GM19023 (cell line): Measurements from ENCODE around the gene UBN1.

Source experiments
- ATAC-seq: cut with Tn5 transposase; IDR thresholded peaks from one replicate; pipeline ENCODE4 v1.9.1; 2021; ENCODE audit warnings: mild to moderate bottlenecking, moderate library complexity; ENCODE audit not compliant: unreplicated experiment

Gene UBN1

DNA sequence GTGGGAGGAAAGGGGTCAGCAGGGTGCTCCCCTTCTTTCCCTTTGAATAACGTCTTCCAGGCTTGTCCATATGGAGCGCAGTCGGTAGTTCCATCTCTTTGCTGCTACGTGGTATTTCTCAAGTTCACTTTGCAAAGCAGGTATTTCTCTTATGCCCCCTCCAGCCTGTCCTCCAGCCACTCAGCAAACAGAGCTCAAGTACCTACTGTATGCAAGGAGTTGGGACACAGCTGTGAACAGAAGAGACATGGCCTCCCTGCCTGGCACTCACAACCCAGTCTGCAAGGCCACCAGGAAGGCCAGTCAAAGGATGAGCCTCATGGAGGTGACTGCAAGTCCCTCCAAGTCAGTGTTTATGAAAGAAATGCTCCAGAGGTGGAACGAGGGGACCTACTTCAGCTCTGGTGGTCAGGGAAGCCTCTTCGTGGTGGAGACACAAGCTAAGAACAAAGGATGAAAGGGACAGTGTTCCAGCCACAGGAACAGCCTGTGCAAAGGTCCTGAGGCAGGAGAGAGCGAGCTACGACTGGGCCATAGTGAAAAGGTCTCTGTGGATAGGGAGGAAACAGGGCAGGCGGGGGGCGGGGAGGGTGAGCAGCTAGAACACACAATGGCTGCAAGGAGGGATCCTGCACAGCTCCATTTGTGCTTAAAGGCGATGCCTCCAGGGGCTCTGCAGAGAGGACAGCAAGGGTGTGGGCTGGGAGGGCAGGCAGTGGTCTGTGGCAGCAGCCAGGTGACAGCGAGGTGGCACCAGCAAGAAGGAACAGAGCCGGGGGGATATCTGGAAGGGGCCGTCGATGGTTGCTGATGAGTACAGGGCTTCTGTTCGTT, 57.0 kb downstream of the UBN1 start:
- ATAC-seq = no peak

DNA sequence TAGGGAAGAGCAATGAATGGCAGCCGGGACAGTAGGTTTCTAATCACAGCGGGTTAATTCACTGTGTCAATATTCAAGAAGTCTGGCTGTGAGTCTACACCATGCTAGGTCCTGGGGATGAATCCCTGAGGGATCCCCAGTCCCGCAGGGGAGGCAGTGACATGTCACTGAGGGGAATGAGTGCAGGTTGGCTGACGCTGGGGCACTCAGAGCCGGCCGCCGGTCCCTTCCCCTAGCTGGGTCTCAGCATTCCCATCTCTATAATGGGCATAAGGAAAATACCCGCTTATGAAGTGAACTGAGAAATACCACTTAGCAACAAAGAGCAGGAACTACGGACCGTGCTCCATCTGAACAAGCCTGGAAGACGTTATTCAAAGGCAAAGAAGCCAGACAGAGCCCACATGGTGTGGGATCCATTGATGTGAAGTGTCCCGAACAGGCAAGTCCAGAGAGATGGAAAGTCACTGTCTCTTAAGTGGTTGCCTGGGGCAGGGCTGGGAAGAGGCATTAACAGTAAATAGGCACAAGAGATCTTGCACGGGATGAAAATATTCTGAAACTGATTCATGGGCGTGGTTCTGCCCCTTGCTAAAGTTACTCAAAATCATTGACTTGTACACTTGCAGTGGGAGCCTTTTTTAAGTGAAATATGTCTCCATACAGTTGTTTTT, 57.8 kb downstream of the UBN1 start:
- ATAC-seq = no peak

DNA sequence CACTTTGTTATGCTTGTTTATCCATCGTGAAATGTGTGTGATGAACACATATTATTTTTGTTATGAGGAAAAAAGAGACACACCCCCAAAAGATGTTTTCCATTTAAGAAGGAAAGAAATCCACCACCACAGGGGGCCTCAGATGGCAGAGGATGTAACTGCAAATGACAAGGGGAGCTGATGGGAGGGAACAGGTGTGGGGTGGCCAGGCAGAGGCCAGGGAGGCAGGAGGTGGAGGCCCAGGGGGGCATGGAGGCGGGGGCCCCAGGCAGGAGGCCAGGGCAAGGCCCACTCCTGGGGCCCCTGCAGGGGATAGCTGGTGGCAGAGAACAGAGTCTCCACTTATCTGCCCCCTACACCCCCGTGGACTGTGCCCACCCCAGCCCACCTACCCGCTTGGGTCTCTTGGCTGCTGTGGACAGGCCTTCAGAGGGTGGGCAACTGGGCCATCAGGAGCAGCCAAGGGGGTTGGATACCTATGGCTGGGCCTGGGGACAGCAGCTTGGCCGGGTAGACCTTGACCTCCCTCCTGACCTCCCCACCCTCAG, 61.6 kb downstream of the UBN1 start:
- no peak for ATAC-seq

DNA sequence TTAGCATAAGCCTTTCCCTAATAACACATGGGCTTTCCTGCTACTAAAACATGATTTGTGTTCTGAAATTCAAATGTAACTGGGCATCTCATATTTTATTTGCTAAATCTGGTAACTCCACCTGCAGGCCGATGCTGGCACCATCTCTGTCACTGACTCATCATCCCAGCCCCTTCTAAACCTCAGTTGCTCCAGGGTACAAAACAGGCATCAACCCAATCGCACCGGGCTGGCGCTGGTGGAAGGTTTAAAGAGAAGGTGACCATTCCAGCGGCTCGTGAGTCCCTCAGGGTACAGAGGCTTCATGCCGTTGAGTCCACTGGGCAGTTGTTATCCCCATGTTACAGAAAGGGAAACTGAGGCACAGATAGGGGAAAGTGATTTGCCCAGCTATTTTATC, 62.5 kb downstream of the UBN1 start:
- ATAC-seq = no peak

DNA sequence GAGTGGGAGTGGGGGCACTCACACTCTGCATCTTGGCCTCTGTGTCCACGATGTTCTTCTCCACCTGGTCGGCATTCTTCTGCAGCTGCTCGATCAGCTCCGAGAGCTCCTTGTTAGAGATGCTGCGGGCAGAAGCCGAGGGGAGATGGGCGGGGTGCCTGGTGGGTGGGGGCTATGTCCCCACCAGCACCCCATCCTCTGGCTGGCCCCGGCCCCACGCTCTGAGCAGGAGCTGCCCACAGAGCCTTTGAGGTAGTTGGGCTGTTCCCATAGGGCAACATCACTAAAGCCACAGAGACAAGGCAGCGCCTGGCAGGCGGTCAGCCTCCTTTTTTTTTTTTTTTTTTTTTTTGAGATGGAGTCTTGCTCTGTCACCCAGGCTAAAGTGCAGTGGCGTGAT, 63.5 kb downstream of the UBN1 start:
- no peak for ATAC-seq

DNA sequence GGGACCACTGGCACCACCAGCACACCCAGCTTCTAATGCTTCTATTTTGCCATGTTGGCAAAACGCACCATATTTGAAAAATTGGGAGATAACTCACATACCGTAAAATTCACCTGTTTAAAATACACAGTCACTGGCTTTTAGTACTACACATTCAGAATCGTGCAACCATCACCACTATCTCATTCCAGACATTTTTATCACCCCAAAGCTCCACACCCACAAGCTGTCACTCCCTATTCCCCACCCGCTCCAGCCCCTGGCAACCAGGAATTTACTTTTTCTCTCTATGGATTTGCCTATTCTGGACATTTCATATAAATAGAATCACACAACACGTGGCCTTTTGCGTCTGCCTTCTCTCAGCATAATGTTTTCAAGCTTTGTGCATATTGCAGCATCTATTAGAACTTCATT, 64.7 kb downstream of the UBN1 start:
- no peak for ATAC-seq

DNA sequence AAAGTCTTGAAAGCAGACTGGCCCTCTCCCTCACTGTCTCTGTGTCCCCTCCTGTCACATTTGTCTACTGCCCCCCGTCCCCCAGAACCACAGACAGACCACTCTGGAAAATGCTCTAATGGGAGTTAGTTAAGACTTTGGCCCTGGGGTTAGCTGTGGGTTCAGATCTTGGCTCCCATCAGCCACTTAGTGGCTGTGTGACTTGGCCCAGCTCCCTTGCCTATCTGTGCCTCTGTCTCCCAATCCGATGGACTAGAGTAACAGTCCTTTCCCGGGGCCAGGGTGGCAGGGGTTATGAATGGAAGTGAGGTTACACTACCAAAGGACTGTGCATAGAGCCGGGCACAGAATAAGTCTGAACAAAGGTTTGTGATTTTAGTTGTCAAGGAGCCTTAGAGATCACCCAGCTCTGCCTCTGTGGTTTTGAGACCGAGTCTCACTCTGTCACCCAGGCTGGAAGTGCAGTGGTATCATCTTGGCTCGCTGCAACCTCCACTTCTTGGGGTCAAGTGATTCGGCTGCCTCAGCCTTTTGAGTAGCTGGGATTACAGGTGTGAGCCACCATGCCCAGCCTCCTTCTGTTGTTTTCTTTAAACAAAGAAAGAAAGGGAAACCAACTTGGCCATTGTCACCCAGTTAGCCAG, 66.0 kb downstream of the UBN1 start:
- no peak for ATAC-seq

DNA sequence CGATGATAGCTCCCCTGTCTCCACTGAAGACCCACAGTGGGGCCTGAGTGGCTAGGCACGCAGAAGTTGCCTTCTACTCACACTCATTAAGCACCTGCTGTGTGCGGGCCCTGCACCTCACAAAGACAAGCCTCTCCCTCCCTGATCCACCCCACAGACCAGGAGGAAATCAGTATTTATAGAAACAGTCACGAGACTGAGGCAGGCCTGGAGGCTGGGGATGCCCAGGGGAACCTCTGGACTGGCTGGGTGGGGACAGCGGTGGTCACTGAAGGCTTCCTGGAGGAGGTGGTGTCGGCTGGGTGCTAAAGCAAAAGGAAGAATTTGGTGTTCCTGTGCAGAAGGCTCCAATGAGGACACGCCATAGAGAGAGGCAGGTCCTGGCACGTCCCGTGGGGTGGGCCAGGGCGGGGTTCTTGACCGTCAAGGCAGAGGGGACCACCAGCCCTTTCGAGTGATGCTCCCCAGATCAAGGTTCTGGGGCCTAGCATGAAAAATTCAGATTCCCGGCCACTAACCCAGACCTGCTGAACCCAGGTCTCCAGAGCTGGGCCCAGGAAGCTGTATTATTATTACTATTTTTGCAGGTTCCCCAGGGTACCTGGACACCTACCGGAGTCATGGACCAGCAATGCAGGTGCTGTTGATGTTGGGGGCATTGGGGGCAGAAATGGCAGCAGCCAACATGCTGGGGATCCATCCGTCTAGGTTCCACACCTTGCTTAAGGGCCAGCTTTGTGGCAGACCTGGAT, 66.7 kb downstream of the UBN1 start:
- ATAC-seq = no peak

DNA sequence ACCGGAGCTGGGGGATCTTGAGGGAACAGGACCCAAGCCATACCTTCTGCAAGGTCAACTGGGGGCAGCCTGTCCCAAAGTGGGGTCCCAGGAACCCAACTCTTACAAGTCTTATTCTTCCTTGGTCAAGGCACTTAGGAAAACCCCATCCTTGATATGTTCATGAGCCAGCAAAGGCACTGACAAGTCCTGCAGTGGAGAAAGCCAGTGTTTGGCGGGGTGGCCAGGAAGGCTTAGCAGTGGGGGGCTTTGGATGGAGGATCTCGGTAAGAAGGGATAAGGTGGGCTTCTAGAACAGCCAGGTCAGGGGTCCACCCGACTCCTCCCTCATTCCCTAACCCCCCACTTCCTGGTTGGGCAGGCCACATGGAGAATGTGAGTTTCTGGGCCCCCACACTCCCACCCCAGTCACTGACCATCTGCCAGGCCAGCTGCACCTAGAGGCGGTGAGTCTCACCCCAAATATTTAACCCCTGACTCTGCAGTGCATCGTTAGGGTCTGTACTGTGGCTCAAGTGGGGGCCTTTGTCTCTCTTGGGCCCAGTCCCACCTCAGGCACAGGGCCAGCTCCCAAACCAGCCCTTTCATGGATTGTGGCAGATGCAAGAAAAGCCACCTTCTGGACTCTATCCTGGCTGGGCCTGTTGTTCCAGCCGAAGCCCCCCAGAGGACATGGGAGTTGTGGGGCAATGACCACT, 67.4 kb downstream of the UBN1 start:
- ATAC-seq = no peak

DNA sequence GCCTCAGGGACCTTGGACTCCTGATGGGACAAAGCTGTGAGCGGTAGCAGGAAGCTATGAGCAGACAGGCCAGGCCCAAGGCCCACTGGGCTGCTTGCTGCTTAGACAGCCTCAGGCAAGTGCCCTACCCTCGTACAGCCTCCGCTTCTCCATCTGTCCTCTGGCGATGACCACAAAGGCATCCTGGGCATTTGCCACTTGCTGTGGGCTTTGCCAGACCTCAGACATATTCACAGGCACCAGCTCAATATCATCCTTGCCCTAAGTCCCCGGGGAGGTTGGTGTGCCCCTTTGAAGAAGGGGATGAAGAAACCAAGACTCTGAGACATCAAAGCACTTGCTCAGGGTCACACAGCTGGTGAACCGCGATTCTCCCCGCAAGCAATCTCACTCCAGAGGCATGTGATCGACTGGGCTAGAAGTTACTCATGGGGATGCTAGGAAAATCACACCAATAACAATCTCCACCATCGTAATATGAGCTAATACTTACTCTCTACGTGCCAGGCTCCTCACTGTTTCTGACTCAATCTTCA, 68.0 kb downstream of the UBN1 start:
- no peak for ATAC-seq

DNA sequence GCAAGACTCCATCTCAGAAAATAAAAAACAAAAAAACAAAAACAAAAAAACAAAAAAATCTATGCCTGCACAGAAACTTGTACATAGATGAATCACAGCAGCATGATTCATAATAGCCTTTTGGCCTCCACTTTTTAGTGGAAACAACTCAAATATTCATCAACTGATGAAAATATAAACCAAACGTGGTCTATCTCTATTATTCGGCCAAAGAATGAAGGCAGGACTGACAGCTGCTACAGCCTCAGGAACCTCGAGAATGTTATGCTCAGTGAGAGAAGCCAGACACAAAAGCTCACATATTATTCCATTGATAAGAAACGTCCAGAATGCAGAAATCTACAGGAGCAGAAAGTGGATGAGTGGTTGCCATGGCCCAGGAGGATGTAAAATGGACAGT, 69.8 kb downstream of the UBN1 start:
- ATAC-seq = no peak

DNA sequence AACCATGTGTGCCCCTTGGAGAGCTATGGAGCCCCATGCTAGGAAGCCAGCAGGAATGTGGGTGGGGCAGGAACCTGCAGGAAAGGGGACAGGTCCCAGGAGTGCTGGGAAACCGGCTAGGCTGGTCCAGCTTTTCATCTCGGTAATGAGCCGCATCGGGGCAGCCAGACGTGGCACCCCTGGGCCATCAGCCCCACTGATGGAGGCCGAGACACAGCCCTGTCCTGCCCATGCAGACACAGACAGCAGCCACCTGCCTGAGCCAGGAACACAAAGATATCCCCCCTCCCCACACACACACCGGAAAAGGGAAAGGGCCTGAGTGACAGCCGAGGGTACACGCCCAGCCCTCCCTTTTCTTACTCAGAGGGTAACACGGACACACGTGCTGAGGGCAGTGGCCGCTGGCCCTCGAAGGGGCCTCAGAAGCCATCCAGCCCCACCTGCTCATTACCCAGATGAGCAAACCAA, 71.5 kb downstream of the UBN1 start:
- ATAC-seq = no peak

DNA sequence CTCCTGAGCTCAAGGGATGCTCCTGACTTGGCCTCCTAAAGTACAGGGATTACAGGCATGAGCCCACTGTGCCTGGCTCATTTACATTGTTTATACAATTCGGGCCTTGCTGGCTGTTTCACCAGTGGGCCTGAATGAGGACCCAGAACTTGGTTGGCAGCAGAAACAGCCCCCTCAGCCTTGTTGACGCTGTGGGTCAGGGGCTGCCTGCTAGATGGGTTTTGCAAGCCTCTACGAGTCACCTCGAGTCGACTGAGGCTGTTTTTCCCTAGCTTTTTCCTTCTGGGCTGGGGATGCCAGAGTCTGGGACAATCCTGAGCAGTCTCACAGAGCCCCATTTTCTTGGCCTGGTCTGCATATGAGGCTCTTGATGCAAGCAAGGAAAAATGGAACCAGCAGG, 73.5 kb downstream of the UBN1 start:
- no peak for ATAC-seq

DNA sequence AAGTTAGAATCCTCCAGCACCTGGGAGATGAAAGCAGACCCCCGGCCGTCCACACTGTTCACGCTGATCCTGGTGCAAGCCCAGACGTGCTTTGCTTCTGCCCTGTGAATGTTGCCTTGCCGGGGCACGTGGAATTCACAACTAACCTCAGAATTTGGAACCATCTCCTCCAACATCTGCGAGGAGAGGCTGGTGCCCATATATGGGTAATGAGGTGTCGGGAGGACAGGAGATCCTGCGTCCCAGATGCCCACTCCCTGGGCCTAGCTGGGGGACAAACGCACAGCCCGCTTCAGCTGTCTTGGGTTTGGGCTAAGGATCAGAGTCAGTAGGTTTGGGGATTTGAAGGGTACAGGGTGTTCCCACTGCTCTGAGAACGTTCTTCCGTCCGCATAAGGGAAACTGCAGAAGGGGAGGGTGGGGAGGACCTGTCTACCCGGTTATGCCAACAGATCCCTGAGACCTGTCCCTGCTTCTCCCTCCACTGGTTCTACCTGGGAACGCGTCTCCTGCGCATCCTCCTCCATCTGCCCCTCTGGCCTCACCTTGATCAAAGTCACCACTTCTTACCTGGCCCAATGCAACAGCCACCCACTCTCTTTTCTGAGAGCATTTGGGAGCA, 75.6 kb downstream of the UBN1 start:
- no peak for ATAC-seq

DNA sequence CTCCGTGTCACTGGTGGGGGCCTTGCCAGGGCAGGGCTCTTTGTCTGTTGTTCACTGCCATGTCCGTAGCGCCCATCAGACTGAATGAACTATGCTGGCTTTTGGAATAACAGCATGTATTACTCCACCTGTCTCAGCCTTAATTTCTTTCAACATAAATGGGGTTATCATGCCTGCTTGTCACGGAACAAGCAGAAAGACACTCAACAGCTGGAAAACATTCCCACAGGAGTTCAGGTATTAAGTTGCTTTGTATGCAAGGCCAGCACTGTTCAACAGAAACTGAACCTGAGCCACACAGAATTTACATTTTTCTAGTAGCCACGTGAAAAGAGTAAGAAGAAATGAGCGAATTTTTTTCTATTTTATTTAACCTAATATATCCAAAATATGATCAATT, 76.6 kb downstream of the UBN1 start:
- no peak for ATAC-seq

DNA sequence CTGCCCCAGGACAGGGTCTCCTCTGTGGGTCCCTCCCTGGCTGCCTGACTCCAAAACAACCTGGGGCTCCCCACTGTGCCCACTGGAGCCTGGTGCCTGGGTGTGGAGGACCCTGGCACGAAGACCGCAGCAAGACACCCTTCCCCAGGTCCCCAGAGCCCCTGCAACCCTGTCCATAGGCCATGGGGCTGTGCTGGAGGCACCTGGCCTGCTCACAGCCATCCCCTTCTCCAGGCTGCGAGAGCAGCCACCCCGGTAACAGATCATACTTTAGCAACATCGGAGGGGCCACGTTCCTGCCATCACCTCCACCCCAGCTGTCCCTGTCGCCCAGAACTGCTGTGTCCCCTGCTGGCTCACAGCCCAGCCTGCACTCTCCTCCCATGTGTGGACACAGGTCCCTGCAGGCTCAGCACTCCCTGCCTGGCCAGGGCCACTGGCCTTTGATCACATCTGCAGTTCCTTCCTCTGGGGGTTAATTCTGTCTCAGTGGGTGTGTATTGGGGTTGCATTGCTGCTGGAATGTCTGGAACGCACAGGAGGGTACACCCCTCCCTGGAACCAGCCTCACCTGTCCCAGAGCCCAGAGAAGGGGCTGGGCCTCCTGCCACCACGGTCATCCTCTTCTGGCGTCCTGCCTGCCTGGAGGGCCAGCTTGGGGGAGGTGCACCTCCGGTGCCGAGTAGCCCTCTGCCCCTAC, 77.5 kb downstream of the UBN1 start:
- no peak for ATAC-seq

DNA sequence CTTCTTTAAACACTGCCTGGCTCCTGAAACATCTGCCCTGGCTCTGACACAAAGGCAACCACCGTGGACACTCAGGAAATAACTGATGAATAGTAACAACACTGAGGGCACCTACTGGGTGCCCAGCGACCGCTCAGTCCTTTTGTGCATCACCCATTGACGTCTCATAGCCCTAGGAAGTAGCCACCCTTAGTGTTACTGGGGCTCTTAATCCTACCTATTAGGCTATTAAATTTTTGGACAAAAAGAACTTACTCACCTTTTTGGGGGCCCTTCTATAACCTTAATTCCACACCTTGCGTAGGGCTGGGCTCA, 78.0 kb downstream of the UBN1 start:
- no peak for ATAC-seq

DNA sequence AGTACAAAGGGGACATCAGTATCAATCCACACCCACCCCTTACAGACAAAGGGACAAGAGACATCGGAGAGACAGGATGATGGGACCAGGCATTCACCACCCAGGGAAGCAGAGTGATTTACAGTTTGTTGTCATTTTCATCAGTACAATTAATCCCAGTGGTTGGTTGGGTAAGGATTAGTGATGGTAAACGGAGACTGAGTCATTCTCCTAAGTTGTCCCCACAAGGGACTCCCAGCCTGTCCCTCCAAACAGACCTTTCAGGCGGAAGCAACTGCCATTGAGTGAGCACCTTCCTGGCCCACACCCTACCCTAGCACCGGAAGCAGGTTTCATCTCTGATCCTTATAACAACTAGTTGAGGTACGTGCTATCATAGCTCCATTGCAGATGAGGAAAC, 78.5 kb downstream of the UBN1 start:
- ATAC-seq = no peak

DNA sequence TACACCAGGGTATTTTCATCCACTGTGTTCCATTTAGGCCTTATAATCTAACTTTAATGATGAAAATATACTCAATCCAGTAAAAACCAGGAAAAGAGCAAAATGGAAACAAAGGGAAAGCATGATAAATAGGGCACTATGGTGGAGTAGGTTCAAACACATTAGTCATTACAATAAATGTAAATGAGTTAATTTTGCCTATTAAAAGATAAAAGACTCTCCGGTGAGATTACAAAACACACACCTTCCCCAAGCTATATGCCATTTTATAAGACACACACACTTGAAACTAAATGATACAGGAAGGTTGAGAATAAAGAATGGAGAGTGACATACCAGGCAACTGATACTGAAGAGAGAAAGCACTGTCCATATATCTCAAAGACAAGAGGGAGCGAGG, 79.6 kb downstream of the UBN1 start:
- no peak for ATAC-seq
